NCI-H446 (cell line): Measurements from ENCODE around the gene CACNB4.
"Not testable (repeated sequence)": the region's sequence is repeated elsewhere in the genome, so short reads cannot be mapped to it uniquely, and the experiment has no call there.

Experiments
- DNase-seq, 2 experiments: peaks; one replicate each; lab custom pipeline; 2025; lab: John Stamatoyannopoulos, UW

CACNB4 gene

DNA sequence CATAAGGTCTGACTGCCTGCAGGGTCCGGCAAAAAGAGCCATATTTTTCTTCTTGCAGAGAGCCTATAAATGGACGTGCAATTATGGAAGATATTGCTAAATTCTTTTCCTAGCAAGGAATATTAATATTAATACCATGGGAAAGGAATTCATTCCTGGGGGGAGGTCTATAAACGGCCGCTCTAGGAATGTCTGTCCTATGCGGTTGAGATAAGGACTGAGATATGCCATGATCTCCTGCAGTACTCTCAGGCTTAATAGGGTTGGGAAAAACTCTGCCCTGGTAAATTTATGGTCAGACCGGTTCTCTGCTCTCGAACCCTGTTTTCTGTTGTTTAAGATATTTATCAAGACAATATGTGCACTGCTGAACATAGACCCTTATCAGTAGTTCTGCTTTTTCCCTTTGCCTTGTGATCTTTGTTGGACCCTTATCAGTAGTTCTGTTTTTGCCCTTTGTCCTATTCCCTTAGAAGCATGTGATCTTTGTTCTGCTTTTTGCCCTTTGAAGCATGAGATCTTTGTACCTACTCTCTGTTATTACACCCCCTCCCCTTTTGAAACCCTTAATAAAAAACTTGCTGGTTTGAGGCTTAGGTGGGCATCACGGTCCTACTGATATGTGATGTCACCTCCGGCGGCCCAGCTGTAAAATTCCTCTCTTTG is 156.2 kb downstream of the CACNB4 start:
- not testable (repeated sequence) for DNase-seq

GRCh38 chr2:151937966-151938365 is 160.9 kb downstream of the CACNB4 start:
- DNase-seq, result no peak

DNA sequence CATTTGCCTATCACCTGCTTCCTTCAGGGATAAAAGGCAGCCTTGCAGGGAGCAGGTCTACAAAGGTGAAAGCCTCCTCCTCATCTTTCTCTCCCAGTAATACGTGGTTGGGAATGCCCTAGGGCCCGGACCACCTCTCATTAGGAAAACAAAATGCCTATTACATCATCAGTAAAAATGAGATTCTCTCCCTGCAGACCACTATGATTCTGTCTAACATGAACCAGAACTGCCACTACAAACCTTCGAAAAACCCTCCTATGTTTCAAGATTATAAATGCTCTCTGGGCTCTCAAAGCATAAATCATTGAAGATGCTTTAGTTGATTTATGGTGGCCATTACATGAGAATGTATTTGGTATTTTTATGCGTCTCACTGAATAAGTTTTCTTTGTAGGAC is 162.2 kb downstream of the CACNB4 start:
- no peak for DNase-seq

DNA sequence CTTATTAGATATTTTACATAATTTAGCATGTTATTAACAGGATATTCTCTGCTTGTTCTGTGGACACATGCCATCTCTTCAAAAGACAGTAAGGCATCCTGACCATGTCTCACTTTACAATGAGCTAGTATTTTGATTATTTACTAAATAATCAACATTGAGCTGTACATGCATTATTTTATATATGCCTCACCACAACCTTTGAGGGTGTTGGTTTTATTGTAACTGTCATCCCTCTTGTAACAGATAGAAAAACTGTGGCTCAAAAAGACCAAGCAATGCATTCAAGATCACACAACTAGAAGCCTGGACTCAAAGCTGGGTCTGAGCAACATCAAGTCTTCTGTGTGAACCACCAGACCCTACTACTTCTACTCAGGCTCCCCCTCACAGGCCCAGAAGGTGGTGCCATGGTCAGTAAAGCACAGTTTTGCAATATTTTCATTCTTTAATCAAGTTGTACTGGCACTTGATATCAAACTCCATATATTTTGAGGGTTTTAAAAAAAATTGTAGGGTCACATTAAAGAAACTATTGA is 165.5 kb downstream of the CACNB4 start:
- no peak for DNase-seq

DNA sequence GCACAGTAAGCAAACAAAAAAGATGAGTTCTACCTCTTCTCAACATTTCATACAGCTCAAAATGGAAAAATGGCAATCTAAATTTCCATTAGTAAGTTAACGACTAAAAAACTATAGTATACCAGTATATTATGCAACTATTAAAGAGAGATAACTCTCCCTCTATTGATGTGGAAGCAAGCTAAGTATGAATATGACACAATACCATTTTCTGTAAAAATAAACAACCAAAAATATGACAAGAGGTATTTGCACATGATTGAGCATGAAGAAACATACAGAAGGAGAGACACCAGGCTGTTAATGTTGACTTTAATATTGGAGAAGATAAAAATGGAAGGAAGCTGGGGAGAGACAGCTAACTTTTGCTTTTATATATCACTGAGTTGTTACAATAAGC is 167.1 kb downstream of the CACNB4 start:
- DNase-seq, result no peak

DNA sequence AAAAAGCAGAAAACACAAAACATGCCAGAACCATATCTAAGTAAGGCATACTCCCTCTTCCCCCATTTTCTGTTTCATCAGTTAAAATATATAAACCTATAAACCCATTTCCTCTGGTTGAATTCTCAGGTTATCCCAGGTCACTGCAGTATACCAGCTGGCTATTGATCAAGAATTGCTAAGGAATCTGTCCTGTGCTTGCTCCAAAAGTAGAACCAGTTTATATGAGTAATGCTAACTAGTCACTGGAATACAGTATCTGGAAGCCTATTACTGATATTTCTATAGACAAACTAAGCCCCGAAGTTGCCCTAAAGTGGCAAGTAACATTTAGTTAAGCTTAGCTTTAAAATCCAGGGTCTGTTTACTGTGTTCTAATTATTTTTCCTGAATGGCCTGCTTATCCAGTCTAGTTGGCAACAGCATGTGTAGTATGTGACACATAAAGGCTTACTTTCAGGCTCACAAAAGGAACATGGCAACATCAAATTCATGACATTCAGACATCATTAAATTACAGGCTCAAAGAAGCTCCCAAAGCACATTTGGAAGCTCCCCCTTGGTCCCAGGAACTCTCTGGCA is 167.7 kb downstream of the CACNB4 start:
- DNase-seq, result no peak

DNA sequence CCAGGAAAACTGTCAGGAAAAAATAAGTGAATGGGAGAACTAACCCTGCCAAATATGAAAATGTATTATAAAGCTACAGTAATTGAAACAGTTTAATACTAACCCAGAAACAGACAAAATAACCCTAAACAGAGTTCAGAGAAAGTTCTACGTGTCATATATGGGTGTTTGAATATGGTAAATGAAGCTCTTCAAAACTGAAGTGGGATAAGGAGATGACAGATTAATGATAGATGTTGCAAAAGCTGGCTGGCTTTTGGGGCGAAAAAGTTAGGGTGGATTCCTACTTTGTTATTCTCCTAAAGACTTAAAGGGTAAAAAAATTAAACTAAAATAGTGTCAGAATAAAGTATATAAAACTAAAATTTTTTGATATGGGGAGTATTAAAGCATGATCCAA is 168.8 kb downstream of the CACNB4 start:
- DNase-seq, result no peak

DNA sequence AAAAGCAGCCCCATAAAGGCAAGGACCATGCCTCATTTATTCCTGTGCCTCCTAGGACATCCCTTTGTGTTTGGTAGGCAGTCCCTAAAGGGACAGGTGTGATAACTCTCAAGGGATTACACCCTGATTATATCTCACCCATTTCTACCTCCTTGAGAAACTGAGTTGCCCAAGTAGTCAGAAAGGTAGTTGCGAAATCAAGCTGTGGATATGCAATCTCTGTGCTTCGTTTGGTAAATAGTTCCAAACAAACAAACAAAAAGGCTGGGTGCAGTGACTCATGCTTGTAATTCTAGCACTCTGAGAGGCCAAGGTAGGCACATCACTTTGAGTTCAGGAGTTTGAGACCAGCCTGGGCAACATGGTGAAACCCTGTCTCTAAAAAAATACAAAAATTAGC is 170.5 kb downstream of the CACNB4 start:
- DNase-seq, result no peak

- DNase-seq, result no peak
Observed at GRCh38 chr2:151927501-151928221, 171.2 kb downstream of the CACNB4 start.

DNA sequence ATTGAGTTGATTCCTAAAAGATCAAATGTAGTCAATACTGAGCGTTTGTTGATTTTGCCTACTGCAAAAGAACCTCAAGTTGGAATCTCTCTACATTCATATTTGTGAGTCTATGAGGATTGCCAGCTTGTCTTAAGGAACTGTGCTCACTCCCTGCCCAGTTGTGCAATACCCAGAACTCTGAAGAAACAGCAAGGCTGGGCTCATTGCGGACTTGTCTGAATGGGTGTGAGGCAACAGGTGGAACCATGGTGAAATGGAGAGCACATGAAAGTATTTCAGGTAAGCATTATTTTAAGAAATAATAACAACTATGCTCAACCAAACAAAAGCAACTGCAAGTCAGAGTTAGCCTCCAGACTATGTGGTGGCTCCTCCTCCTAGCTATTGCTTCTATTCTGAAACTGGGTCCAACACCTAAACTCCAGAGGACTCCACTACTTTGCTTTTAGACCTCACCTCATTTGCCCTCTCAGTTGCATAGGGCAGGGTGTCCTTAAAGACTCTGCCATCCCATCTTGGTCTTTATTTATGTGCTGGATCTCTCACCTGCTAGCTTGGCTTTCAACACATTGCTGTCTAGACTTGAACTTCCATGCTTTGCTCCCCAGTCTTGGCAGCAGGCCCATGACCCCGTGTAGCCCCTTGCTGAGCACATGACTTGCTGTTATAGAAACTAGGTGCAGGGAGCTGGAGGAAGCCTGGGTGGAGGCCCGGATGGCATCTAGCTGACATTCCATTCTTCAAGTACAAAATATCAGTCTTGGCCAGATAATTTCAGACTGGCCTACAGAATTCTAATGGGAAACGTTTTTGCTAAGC is 175.8 kb downstream of the CACNB4 start:
- peak in 1 of 2 experiments; percentile 22 for DNase-seq

DNA sequence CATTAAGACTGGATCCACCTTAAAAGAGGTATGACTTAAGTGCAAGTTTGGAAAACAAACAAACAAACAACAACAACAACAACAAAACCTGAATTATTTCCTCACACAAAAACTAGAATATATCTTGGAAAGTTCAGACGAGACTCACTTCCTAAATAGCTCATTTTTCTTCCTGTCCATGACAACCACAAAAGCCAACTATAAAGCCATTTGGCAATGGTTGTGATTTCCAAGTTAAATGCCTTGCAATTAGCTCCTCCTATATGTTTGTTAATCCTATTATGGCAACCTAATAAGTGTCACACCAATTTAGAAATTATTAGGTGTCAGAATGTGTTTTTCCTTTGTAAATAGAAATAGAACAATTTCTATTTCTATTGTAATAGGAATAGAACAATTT is 179.1 kb downstream of the CACNB4 start:
- no peak for DNase-seq

- DNase-seq, result no peak
Observed at GRCh38 chr2:151918308-151918707, 180.5 kb downstream of the CACNB4 start.

- no peak for DNase-seq
Observed at GRCh38 chr2:151916632-151917031, 182.2 kb downstream of the CACNB4 start.

DNA sequence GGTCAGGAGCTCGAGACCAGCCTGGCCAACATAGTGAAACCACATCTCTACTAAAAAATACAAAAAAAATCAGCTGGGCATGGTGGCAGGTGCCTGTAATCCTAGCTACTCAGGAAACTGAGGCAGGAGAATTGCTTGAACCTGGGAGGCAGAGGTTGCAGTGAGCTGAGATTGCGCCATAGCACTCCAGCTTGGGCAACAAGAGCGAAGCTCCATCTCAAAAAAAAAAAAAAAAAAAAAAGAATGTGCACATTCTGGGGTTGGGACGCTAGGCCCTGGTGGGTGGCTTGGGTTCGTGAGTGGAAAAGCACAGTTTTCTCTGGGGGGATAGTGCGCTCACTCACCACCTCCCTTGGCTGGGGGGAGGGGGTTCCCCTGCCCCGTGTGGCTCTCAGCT is 183.2 kb downstream of the CACNB4 start:
- DNase-seq, result not testable (repeated sequence)

DNA sequence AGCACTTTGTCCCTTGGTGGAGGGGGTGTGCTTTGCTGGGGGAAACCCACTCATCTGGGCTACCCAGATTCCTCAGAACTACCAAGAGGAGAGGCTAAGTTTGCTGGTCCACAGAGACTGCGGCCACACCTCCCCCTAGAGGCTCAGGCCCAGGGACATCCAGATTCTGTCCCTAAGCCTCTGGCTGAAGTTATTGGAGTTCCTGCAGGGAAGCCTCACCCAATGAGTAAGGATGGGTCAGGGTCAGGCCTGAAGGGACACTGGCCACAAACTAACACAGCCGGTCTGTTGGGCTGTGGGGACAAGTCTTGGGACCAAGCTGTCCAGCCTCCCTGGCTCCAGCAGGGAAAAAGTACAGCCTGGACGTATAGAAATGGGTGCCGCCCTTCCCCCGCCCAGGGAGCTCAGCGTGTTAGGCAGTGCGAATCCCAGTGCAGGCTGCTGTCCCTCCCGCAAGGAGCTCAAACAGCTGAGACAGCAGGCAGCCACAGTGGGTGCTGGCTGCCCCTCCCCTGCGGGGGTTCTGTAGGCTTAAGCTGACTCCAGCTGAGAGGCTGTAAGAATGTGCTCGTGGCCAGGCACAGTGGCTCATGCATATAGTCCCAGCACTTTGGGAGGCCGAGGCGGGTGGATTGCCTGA is 183.7 kb downstream of the CACNB4 start:
- DNase-seq, result no peak

DNA sequence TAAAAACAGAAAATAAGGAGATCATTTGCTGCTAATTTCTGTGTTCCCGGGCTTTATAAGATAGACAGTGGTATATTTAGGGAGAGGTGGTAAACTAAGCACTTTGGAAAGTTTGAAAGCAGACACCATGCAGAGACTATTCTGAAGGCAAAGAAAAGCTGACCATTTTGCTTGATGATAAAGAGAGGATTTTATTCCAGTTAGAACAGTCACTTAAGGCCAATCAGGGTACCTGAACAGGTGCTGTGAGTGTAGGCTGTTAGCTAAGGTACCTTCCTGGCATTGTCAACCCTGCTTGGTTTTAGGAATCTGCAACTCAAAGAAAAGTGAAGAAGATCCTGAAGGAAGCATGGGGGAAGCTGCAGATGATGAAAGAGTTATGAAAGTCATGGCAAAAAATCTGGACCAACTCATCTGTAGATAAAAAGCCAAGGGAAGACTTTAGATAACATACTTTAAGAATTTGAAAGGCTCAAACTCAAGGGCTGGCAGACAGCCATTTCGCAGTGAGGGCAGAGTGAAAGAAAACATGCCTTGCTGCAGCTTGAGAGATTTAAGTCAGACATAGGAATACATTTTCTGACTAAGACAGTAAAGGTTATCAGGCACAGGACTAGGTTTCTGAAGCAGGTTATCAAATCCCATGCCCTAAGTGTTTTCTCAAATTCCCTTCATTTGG is 190.5 kb downstream of the CACNB4 start:
- peak in 1 of 2 experiments; percentile 4 for DNase-seq

DNA sequence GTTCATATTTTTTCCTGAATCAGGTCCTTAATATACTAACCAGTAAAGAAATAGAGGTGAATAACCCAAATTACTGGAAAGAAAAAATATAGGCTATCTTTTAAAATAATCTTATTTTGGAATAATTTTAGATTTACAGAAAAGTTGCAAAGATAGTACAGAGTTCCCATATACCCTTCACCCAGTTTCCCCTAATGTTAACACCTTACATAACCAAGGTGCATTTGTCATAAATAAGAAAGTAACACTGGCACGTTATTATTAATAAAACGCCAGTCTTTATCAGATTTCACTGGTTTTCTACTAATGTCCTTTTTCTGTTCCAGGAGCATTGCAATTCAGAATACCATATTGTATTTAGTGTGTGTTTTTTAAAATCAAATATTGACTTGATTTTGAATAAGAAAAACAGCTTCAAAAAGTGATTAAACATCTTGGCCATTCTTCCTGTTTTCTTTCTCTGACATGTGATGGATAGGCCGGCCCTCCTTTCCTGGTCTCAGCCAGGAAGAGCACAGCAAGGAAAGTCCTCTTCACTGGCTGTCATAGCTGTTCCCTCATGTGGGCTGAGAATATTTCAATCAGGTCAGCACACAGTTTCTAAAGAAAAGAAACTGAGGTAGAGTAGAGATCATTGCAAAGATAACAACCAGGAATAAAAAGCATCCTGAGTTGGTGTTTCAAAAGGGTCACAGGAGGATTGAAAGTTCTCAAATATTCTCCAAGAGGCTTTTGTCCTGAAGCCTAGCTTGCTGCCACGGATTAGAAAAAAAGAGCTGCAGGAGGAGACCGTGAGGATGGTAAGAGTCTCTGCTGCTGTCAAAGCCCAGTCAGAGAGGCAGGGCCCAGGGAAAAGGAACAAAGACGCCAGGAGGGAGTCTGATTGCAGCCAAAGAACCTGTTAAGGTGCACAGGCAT is 191.3 kb downstream of the CACNB4 start:
- DNase-seq, result no peak

DNA sequence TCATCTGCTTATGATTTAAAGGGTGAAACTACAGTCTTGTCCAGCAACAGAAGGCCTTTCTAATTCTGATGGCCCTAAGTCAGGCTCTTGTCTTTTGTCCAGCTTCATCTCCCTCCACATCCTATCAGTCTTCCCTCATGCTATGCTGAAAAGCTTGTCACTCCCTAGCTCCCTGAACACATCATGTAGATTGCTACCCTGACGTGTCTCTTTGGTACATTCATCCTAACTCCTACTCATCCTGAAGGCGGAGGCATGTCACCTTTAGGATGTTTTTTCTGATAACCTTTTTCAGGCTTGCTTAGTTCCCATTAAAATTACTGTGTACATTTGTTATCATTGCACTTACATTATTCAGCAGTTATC is 192.2 kb downstream of the CACNB4 start:
- no peak for DNase-seq

DNA sequence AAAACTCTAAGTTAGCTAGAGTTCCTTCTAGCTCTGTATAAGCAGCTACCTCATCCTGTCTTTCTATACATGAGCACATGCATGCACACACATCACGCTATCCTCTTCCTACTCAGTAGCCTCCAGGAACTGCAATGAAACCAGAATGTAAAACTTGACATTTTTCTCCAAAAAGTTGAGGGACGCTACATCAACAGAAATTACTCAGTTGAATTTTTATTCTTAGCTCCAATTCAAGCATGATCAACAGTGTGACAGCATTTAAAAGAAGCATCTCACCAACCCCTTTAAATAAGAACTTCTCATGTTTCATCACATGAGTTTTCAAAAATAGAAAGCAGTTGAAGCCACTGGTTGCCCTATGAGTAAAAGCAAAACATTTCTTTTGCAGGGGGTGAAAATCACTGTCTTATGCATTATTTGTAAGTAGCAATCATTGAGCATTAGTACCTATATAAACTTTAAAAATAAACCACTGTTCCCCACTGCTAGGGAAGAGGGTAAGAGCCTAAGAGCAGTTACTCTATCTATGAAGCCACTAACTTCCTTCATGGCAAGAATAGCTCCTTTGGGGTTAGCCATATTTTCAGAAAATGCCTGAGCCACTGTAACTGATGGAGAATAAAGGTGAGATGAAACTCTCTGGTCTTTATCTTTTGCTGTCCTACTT is 192.7 kb downstream of the CACNB4 start:
- DNase-seq, result no peak

DNA sequence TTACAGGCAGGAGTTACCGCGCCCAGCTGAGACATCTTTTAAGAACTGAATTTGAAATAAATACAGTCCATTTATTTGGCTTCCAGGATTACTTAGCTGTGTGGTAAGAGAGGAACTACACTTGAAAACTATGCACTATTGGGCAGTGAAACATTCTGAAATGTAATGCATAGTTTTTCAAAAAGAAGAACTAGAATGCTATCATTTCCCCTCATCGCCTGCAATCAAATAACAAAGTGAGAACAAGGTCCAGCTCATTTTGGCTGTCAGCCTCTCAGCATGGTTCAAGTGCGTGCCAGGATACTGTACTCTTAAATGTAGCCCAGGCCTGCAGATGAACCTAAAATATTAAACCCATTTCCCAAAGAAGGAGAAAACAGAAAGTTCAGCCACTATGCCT is 194.0 kb downstream of the CACNB4 start:
- no peak for DNase-seq
